PC-9 (cell line): Measurements from ENCODE around the gene NF1.

ENCODE experiments used
- EZH2 ChIP-seq: fragments of 200-600 bp; sonication (generic); IDR thresholded peaks from 2 replicates; pipeline ENCODE4 v1.8.0; 2017; ENCODE audit warnings: antibody characterized with exemption, low read depth
- TF ChIP-seq, protein P1 (sequence below): fragments of 200-600 bp; sonication (generic); conservative IDR thresholded peaks from 2 replicates; pipeline ENCODE4 v1.6.1; 2017; ENCODE audit warnings: mixed run types, antibody characterized with exemption, mild to moderate bottlenecking, moderate library complexity

DNA sequence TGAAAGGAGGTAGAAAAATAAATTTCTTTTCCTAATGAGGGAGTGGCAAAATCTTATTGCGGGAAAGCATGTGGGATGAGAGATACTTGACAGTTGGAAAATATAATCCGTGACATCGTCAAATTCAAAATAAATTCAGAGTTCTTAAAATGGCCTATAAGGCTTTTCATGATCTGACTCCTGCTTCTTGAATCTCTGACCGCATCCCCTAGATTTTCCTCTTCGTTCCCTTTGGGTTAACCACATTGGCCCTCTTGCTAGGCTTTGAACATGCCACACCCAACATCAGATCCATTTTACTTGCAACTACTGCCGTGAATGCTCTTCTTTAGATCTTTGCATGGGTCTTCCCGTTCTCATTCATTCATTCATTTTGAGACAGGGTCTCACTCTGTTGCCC lies 50.1 kb downstream of the NF1 start:
- TF ChIP-seq EZH2: no peak
- TF ChIP-seq, protein P1, sequence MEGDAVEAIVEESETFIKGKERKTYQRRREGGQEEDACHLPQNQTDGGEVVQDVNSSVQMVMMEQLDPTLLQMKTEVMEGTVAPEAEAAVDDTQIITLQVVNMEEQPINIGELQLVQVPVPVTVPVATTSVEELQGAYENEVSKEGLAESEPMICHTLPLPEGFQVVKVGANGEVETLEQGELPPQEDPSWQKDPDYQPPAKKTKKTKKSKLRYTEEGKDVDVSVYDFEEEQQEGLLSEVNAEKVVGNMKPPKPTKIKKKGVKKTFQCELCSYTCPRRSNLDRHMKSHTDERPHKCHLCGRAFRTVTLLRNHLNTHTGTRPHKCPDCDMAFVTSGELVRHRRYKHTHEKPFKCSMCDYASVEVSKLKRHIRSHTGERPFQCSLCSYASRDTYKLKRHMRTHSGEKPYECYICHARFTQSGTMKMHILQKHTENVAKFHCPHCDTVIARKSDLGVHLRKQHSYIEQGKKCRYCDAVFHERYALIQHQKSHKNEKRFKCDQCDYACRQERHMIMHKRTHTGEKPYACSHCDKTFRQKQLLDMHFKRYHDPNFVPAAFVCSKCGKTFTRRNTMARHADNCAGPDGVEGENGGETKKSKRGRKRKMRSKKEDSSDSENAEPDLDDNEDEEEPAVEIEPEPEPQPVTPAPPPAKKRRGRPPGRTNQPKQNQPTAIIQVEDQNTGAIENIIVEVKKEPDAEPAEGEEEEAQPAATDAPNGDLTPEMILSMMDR: no peak
